ENCODE results near the gene AQP2. TPM values are rescaled to one million over a fixed set of nuclear protein-coding genes. Genes with fewer than 3 reads are reported as not detected.

The AQP2 gene
- total and polyA plus RNA-seq, 2 of the 13 experiments (the other 11 are each of a cell fraction or from before 2014, with no cell fraction given), result not detected

GRCh38 chr12:49921299-49921698, 29.2 kb upstream of the AQP2 start:
- no peaks in the 10 kb centered on the region for H3K79me2 ChIP-seq (ENCODE audit: insufficient read depth, low read length)
- H3K9me3 ChIP-seq (ENCODE audit: low read length), result no peaks in the 10 kb centered on the region
- BruUV-seq (replicated peaks), result no TSS peak
- no peaks in the 10 kb centered on the region for H3K36me3 ChIP-seq (replicated peaks in 1 of 2; ENCODE audit: control insufficient read depth in 1 of 2, insufficient read depth in 2 of 2, low read length in 2 of 2)
- no peaks in the 10 kb centered on the region for H3K4me1 ChIP-seq (ENCODE audit: insufficient read depth, low read length)
- no peak overlapping the region for H3K9ac ChIP-seq (ENCODE audit: insufficient read depth, low read depth, low read length)
- H4K20me1 ChIP-seq (ENCODE audit: insufficient read depth, low read length), result no peaks in the 10 kb centered on the region
- peaks cover 1 to 11% of the 10 kb centered on the region in 2 experiments; a peak in 3 of 5 replicates for H3K27me3 ChIP-seq (ENCODE audit: control insufficient read depth in 1 of 2, insufficient read depth in 2 of 2, low read length in 2 of 2)
- 45% methylated on average over 3 of the region's 3 CpGs for WGBS (ENCODE audit: low lambda C conversion rate)
- intact Hi-C loops (cut with micrococcal nuclease; ENCODE audit: unreplicated experiment), result no loop called here
- TF ChIP-seq TMF1 (CRISPR knock-in tag; IDR thresholded peaks at IDR 0.05; ENCODE audit: low read depth), result no peak
- no peak for TF ChIP-seq HNF1B (CRISPR knock-in tag; IDR thresholded peaks at IDR 0.05)
- no peak for TF ChIP-seq ZSCAN22 (CRISPR knock-in tag; IDR thresholded peaks at IDR 0.05)
- TF ChIP-seq KMT2B (CRISPR knock-in tag; IDR thresholded peaks at IDR 0.05), result no peak
- TF ChIP-seq GTF3A (CRISPR knock-in tag; conservative IDR thresholded peaks at IDR 0.05), result no peak
- no peak for TF ChIP-seq IRF1 (CRISPR knock-in tag; IDR thresholded peaks at IDR 0.05; ENCODE audit: low read depth)
- H2AFZ ChIP-seq (ENCODE audit: low read length), result no peak overlapping the region
- ChIA-PET POLR2A (no interaction called here), CTCF (ENCODE audit: low intra/inter-chr PET ratio, low total read pairs) (no interaction called here)
- no peak overlapping the region for H3K4me3 ChIP-seq (replicated peaks in 1 of 3; ENCODE audit: insufficient read depth in 1 of 3, low read depth in 2 of 3, low read length in 3 of 3)
- no peak overlapping the region for H3K4me2 ChIP-seq (ENCODE audit: low read depth, low read length)
- H3K27ac ChIP-seq (ENCODE audit: extremely low read length, insufficient read depth, low read length), result no peak overlapping the region
- DNase-seq (ENCODE audit: low spot score), result no peak
- in situ Hi-C loops (cut with HindIII; ENCODE audit: extremely low pct_ligation_motif_present, low pct_unique_long_range_greater_than_20kb), result no loop called here
- no peak for ATAC-seq
- FAIRE-seq, result no peak

- H2AFZ ChIP-seq (ENCODE audit: low read length), result no peak overlapping the region
- no peaks in the 10 kb centered on the region for H4K20me1 ChIP-seq (ENCODE audit: insufficient read depth, low read length)
- no peaks in the 10 kb centered on the region for H3K9me3 ChIP-seq (ENCODE audit: low read length)
- no peak overlapping the region for H3K4me2 ChIP-seq (ENCODE audit: low read depth, low read length)
- 34% methylated on average over 6 of the region's 6 CpGs for WGBS (ENCODE audit: low lambda C conversion rate)
- no peak overlapping the region for H3K27ac ChIP-seq (ENCODE audit: extremely low read length, insufficient read depth, low read length)
- H3K4me1 ChIP-seq (ENCODE audit: insufficient read depth, low read length), result no peaks in the 10 kb centered on the region
- DNase-seq (ENCODE audit: low spot score), result no peak
- ChIA-PET CTCF (ENCODE audit: low intra/inter-chr PET ratio, low total read pairs) (no interaction called here), POLR2A (no interaction called here)
- no peak for FAIRE-seq
- intact Hi-C loops (cut with micrococcal nuclease; ENCODE audit: unreplicated experiment), result no loop called here
- in situ Hi-C loops (cut with HindIII; ENCODE audit: extremely low pct_ligation_motif_present, low pct_unique_long_range_greater_than_20kb), result no loop called here
- no peak overlapping the region for H3K9ac ChIP-seq (ENCODE audit: insufficient read depth, low read depth, low read length)
- no peaks in the 10 kb centered on the region for H3K79me2 ChIP-seq (ENCODE audit: insufficient read depth, low read length)
- no TSS peak for BruUV-seq (replicated peaks)
- H3K36me3 ChIP-seq (replicated peaks in 1 of 2; ENCODE audit: control insufficient read depth in 1 of 2, insufficient read depth in 2 of 2, low read length in 2 of 2), result no peaks in the 10 kb centered on the region
- no peak for ATAC-seq
- H3K4me3 ChIP-seq (replicated peaks in 1 of 3; ENCODE audit: insufficient read depth in 1 of 3, low read depth in 2 of 3, low read length in 3 of 3), result no peak overlapping the region
- peaks cover 1 to 11% of the 10 kb centered on the region in 2 experiments; a peak in 3 of 5 replicates for H3K27me3 ChIP-seq (ENCODE audit: control insufficient read depth in 1 of 2, insufficient read depth in 2 of 2, low read length in 2 of 2)
- TF ChIP-seq ZNF883 (CRISPR knock-in tag; IDR thresholded peaks at IDR 0.05; ENCODE audit: not compliant biosample characterization), result no peak
- no peak for TF ChIP-seq RCOR2 (CRISPR knock-in tag; IDR thresholded peaks at IDR 0.05)
- no peak for TF ChIP-seq TCF12 (IDR thresholded peaks at IDR 0.05)
- TF ChIP-seq TCF12 (CRISPR knock-in tag; IDR thresholded peaks at IDR 0.05), result no peak
- no peak for TF ChIP-seq MXD3 (CRISPR knock-in tag; IDR thresholded peaks at IDR 0.05)
- TF ChIP-seq ZMYM2 (CRISPR knock-in tag; IDR thresholded peaks at IDR 0.05), result no peak
- TF ChIP-seq SIX1 (CRISPR knock-in tag; IDR thresholded peaks at IDR 0.05; ENCODE audit: borderline replicate concordance), result no peak
- no peak for TF ChIP-seq ZNF263 (CRISPR knock-in tag; IDR thresholded peaks at IDR 0.05)
- TF ChIP-seq ZNF431 (CRISPR knock-in tag; IDR thresholded peaks at IDR 0.05; ENCODE audit: borderline replicate concordance, low read depth), result no peak
- TF ChIP-seq ZNF75D (CRISPR knock-in tag; IDR thresholded peaks at IDR 0.05; ENCODE audit: borderline replicate concordance), result no peak
- TF ChIP-seq ASH2L (IDR thresholded peaks at IDR 0.05; ENCODE audit: insufficient read length, low read depth, low read length), result no peak
- no peak for TF ChIP-seq ZNF530 (CRISPR knock-in tag; IDR thresholded peaks at IDR 0.05; ENCODE audit: low read depth)
- no peak for TF ChIP-seq SRY (CRISPR knock-in tag; IDR thresholded peaks at IDR 0.05)
Measured at GRCh38 chr12:49921936-49922335, 28.6 kb upstream of the AQP2 start.

Data from HepG2 (cell line).